ENCODE measurements around the gene SLC12A5.

GRCh38 chr20:46058599-46059281 lies 29.7 kb downstream of the SLC12A5 start:
- TF ChIP-seq, protein P1, sequence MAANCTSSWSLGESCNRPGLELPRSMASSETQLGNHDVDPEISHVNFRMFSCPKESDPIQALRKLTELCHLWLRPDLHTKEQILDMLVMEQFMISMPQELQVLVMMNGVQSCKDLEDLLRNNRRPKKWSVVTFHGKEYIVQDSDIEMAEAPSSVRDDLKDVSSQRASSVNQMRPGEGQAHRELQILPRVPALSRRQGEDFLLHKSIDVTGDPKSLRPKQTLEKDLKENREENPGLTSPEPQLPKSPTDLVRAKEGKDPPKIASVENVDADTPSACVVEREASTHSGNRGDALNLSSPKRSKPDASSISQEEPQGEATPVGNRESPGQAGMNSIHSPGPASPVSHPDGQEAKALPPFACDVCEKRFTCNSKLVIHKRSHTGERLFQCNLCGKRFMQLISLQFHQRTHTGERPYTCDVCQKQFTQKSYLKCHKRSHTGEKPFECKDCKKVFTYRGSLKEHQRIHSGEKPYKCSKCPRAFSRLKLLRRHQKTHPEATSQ (tag by site-specific recombination; IDR thresholded peaks at IDR 0.05): no peak
- TF ChIP-seq CTCF (tag by site-specific recombination; IDR thresholded peaks at IDR 0.05) (no peak), ZNF350 (tag by site-specific recombination; IDR thresholded peaks at IDR 0.05) (no peak), ELK4 (IDR thresholded peaks at IDR 0.05; ENCODE audit: borderline replicate concordance, low read depth, low read length) (no peak), ZNF274 (IDR thresholded peaks at IDR 0.05; ENCODE audit: low read length) (no peak), ZNF274 (tag by site-specific recombination; IDR thresholded peaks at IDR 0.05; ENCODE audit: borderline replicate concordance) (no peak), ZBTB11 (tag by site-specific recombination; conservative IDR thresholded peaks at IDR 0.05; ENCODE audit: low read depth) (no peak), ZBTB49 (tag by site-specific recombination; IDR thresholded peaks at IDR 0.05; ENCODE audit: low read depth) (no peak), ZNF670 (tag by site-specific recombination; IDR thresholded peaks at IDR 0.05; ENCODE audit: low read depth) (no peak), ZNF530 (tag by site-specific recombination; IDR thresholded peaks at IDR 0.05; ENCODE audit: low read depth) (no peak), YY1 (tag by site-specific recombination; IDR thresholded peaks at IDR 0.05) (no peak), ZNF76 (tag by site-specific recombination; IDR thresholded peaks at IDR 0.05; ENCODE audit: borderline replicate concordance, low read depth) (no peak), HOXD13 (CRISPR knock-in tag; IDR thresholded peaks at IDR 0.05; ENCODE audit: borderline replicate concordance) (no peak)
- TF ChIP-seq, protein P2, sequence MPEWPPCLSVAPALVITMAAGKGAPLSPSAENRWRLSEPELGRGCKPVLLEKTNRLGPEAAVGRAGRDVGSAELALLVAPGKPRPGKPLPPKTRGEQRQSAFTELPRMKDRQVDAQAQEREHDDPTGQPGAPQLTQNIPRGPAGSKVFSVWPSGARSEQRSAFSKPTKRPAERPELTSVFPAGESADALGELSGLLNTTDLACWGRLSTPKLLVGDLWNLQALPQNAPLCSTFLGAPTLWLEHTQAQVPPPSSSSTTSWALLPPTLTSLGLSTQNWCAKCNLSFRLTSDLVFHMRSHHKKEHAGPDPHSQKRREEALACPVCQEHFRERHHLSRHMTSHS (tag by site-specific recombination; IDR thresholded peaks at IDR 0.05): no peak
